Transverse colon (tissue), 4 donors: ENCODE measurements around the gene CDR2. TPM values are rescaled to one million over a fixed set of nuclear protein-coding genes. Genes with fewer than 3 reads are reported as not detected.
A peak's percentile ranks its signal among the peaks of the same experiment; 100 is the strongest.

ENCODE experiments used
- DNase-seq: peaks from one replicate; pipeline ENCODE4 v3.0.0-alpha.2; 2019
- H3K27ac ChIP-seq, 4 donors: fragments of 200-600 bp; sonication (generic); 2 replicates each; pipeline ENCODE4 v1.5.1; 2016 to 2018; ENCODE audit warnings: inconsistent platforms in 4 of 4
- H3K27me3 ChIP-seq: fragments of 200-600 bp; sonication (generic); 2 replicates; pipeline ENCODE4 v1.5.1; 2017; ENCODE audit warnings: inconsistent platforms
- H3K36me3 ChIP-seq, 4 donors: fragments of 200-600 bp; sonication (generic); 2 replicates each; pipeline ENCODE4 v1.5.1; 2017 to 2019; ENCODE audit warnings: inconsistent platforms in 4 of 4
- H3K4me1 ChIP-seq, 4 donors: fragments of 200-600 bp; sonication (generic); 2 replicates each; pipeline ENCODE4 v1.5.1; 2017 to 2020; ENCODE audit warnings: inconsistent platforms in 4 of 4
- H3K4me3 ChIP-seq, 4 donors: fragments of 200-600 bp; sonication (generic); 1 replicate in 1 of 4; 2 replicates in 3 of 4; pipeline versions ENCODE4 v1.5.1 to v1.6.1; 2017 to 2019; ENCODE audit warnings: inconsistent platforms in 4 of 4
- H3K9me3 ChIP-seq, 2 donors: fragments of 200-600 bp; sonication (generic); 2 replicates each; pipeline ENCODE4 v1.5.1; 2017 to 2019; ENCODE audit warnings: inconsistent platforms in 2 of 2
- EP300 ChIP-seq: sonication (generic); formaldehyde crosslinking; IDR thresholded peaks from one replicate; pipeline ENCODE4 v1.6.1; 2017; ENCODE audit warnings: antibody characterized with exemption, low read depth
- POLR2A ChIP-seq: fragments of 450-650 bp; IDR thresholded peaks from one replicate; pipeline ENCODE4 v1.6.1; 2016; ENCODE audit warnings: antibody characterized with exemption, mild to moderate bottlenecking, moderate library complexity
- POLR2AphosphoS5 ChIP-seq, 3 donors: sonication (generic); formaldehyde crosslinking; IDR thresholded peaks; one replicate each; pipeline ENCODE4 v1.6.1; 2016; ENCODE audit warnings: antibody characterized with exemption in 3 of 3
- WGBS, 2 donors: methylation state at CpG; one replicate each; pipeline ENCODE4 v1.1.5; 2018; ENCODE audit warnings: low coverage in 1 of 2; 5-methylcytosine and 5-hydroxymethylcytosine counted together
- in situ Hi-C, 4 donors: fragments of 200-750 bp; cut with MboI; loops; one replicate each; pipeline versions ENCODE4 v1.15.0 to v1.15.1; 2017; ENCODE audit warnings: low sequenced_read_pairs in 3 of 4, low pct_ligation_motif_present in 1 of 4, low pct_unique_long_range_greater_than_20kb in 1 of 4
- intact Hi-C: fragments of 100-400 bp; cut with DNase I; formaldehyde crosslinking; loops from one replicate; pipeline ENCODE4 v1.15.1; 2023; ENCODE audit warnings: low total_unique reads
- total RNA-seq, 4 donors: library from RNA; depleted of rRNA; stranded (reverse); fragments of >200 nt; gene quantifications; one replicate each; pipeline ENCODE4 v1.1.0, GENCODE V29; 2016
- TF ChIP-seq, protein P1 (sequence below), 5 experiments: fragments of 200-600 bp in 3 of 5; fragments of 450-650 bp in 2 of 5; sonication (generic) in 3 of 5; IDR thresholded peaks; 1 replicate in 2 of 5; 2 replicates in 3 of 5; pipeline ENCODE4 v1.5.1; 2016 to 2017; ENCODE audit warnings: antibody characterized with exemption in 5 of 5, inconsistent platforms in 3 of 5, mild to moderate bottlenecking in 2 of 5, moderate library complexity in 1 of 5

The CDR2 gene
- total RNA-seq, 4 donors from 2014 or later, result 21.7 to 317 (median 24.1) TPM

DNA sequence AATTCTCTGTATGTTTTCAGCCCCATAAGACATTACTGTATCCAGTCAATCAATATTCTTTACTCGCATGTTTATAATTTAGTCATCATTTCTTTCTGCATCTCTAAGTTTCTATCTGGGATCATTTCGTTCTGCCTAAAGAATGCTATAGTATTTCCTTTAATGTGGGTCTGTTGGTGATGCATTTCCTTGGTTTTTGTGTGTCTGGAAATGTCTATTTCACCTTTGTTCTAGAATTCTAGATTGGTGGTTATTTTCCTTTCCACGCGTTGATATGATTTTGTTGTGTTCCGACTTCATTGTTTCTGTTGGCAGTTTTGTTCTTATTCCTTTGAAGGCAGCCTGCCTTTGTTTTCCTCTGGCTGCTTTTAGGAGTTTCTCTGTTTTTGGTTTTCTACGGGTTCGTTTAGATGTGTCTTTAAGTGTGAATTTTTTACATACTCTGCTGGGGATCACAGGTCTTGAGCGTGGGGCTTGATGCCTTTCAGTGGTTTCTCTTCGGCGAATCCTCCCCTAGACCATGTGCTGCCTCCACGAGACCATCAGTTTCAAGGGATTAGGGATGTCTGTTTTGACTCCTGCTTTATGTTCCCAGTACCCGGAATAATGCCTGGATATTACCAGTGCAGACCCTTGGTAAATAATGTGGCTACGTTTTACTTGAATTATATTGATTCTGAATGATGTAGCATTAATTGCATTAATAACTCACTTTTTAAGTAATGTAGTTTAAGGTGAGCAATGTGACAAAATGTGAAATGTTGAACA, 53.7 kb downstream of the CDR2 start:
- Histone ChIP-seq H3K4me3 (no peak overlapping the region), H3K36me3 (peaks cover 0 to 37% (median 12%) of the 10 kb centered on the region in 4 donors), H3K27me3 (no peaks in the 10 kb centered on the region), H3K27ac (no peak overlapping the region), H3K9me3 (no peaks in the 10 kb centered on the region), H3K4me1 (peaks cover 0 to 3% (median 0%) of the 10 kb centered on the region in 4 donors)
- DNase-seq, result no peak
- TF ChIP-seq POLR2AphosphoS5 (IDR thresholded peaks at IDR 0.05), result no peak
- TF ChIP-seq EP300, result no peak
- TF ChIP-seq POLR2A, result no peak
- TF ChIP-seq, protein P1, sequence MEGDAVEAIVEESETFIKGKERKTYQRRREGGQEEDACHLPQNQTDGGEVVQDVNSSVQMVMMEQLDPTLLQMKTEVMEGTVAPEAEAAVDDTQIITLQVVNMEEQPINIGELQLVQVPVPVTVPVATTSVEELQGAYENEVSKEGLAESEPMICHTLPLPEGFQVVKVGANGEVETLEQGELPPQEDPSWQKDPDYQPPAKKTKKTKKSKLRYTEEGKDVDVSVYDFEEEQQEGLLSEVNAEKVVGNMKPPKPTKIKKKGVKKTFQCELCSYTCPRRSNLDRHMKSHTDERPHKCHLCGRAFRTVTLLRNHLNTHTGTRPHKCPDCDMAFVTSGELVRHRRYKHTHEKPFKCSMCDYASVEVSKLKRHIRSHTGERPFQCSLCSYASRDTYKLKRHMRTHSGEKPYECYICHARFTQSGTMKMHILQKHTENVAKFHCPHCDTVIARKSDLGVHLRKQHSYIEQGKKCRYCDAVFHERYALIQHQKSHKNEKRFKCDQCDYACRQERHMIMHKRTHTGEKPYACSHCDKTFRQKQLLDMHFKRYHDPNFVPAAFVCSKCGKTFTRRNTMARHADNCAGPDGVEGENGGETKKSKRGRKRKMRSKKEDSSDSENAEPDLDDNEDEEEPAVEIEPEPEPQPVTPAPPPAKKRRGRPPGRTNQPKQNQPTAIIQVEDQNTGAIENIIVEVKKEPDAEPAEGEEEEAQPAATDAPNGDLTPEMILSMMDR (IDR thresholded peaks at IDR 0.05), result no peak
- in situ Hi-C loops, result loop anchor here in 3 of 4 donors (10.0 to 25.0 kb wide), 3 partner anchors 92 to 1133 kb away; no protein-coding TSS in a partner anchor
- WGBS, 2 donors, result 82% methylated on average over 6 to 13 of the region's 13 CpGs
- intact Hi-C loops, result no loop called here

DNA sequence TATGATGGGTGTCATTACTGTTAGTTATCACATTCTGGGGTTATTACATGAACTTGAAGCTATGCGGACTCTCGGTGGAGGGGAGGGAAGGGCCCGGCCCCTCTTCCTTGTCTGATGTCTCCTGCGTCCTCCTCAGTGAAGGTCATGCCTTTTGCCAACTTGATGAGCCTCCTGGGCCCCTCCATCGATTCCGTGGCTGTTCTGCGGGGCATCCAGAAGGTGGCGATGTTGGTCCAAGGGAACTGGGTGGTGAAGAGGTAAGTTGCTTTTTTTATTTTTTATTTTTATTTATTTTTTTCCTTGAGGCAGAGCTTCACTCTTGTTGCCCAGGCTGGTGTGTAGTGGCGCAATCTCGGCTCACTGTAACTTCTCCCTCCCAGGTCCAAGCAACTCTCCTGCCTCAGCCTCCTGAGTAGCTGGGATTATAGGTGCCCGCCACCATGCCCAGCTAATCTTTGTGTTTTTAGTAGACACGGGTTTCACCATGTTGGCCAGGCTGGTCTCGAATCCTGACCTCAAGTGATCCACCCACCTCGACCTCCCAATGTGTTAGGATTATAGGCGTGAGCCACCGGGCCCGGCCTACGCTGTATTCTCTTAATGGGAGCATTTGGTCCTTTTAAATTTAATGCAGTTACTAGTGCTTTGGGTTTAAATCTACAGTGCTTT, 55.6 kb downstream of the CDR2 start:
- TF ChIP-seq, protein P1 (IDR thresholded peaks at IDR 0.05), result peak; percentile 54 to 64 (median 59)
- TF ChIP-seq POLR2A, result no peak
- DNase-seq, result peak; percentile 38
- intact Hi-C loops (no loop called here), in situ Hi-C loops (loop anchor here in 2 of 4 donors (25.0 kb wide), 2 partner anchors 93 to 1132 kb away; no protein-coding TSS in a partner anchor)
- H3K9me3 ChIP-seq, result no peaks in the 10 kb centered on the region
- 76 to 82% methylated on average over 12 to 18 of the region's 18 CpGs for WGBS, 2 donors
- no peak overlapping the region for H3K4me3 ChIP-seq
- peaks cover 0 to 3% (median 0%) of the 10 kb centered on the region in 4 donors for H3K4me1 ChIP-seq
- H3K36me3 ChIP-seq, result peaks cover 0 to 39% (median 12%) of the 10 kb centered on the region in 4 donors
- no peaks in the 10 kb centered on the region for H3K27me3 ChIP-seq
- H3K27ac ChIP-seq, result no peak overlapping the region

DNA sequence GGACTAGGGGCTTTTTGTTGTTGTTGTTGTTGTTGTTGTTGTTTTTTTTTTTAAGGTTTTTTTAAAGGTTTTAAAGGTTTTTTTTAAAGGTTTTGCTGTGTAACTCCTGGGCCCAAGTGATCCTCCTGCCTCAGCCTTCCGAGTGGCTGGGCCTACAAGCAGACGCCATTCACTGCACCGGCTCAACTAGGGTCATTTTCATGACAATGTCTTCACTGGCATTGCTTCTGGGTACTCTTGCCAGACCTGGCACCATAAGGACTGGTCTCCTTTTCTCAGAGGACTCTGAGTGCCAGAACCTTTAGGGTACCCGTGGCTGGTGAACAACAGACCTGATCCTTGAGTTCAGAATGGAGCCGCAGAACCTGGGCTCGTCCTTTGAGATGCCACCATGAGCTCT, 56.8 kb downstream of the CDR2 start:
- WGBS, 2 donors, result 88 to 100% methylated on average over 2 to 6 of the region's 6 CpGs
- DNase-seq, result no peak
- peaks cover 0 to 41% (median 12%) of the 10 kb centered on the region in 4 donors for H3K36me3 ChIP-seq
- in situ Hi-C loops, result loop anchor here in 2 of 4 donors (25.0 kb wide), 2 partner anchors 95 to 1130 kb away; no protein-coding TSS in a partner anchor
- intact Hi-C loops, result no loop called here
- H3K4me1 ChIP-seq, result peaks cover 0 to 3% (median 0%) of the 10 kb centered on the region in 4 donors
- no peak overlapping the region for H3K4me3 ChIP-seq
- no peaks in the 10 kb centered on the region for H3K9me3 ChIP-seq
- no peak overlapping the region for H3K27ac ChIP-seq
- TF ChIP-seq, protein P1 (IDR thresholded peaks at IDR 0.05), result no peak
- TF ChIP-seq POLR2AphosphoS5 (IDR thresholded peaks at IDR 0.05), result no peak
- no peak for TF ChIP-seq POLR2A
- TF ChIP-seq EP300, result no peak
- no peaks in the 10 kb centered on the region for H3K27me3 ChIP-seq

DNA sequence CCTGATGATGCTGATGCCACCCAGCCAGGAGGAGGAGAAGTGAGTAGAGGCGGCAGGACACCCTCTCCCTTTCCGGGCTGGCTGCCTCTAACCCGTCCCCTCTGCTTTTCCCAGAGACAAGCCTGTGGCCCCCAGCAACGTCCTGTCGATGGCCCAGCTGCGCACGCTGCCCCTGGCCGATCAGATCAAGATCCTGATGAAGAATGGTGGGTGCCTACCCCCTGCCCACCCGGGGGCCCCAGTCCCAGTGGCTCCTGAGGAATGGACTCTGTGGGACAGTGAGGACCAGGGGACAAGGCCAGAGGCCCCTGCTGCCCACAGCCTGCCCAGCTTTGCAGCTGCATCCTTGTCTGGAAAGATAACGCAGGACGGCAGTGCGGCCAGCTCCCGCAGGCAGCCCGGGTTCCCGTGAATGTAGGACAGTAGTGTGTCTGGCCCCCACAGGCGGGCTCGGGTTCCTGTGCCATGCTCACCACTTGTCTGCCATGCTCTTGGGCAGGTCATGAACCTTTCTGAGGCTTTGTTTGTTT, 57.4 kb downstream of the CDR2 start:
- Histone ChIP-seq H3K27ac (no peak overlapping the region), H3K27me3 (no peaks in the 10 kb centered on the region), H3K4me1 (peaks cover 0 to 3% (median 0%) of the 10 kb centered on the region in 4 donors), H3K36me3 (peaks cover 0 to 41% (median 12%) of the 10 kb centered on the region in 4 donors), H3K4me3 (no peak overlapping the region), H3K9me3 (no peaks in the 10 kb centered on the region)
- no peak for DNase-seq
- no peak for TF ChIP-seq POLR2AphosphoS5 (IDR thresholded peaks at IDR 0.05)
- TF ChIP-seq EP300, result no peak
- TF ChIP-seq POLR2A, result no peak
- TF ChIP-seq, protein P1 (IDR thresholded peaks at IDR 0.05), result no peak
- WGBS, 2 donors, result 90% methylated on average over 16 of the region's 17 CpGs; no CpG with 5 or more reads in 1 of the 2 donors
- intact Hi-C loops, result no loop called here
- in situ Hi-C loops, result loop anchor here in 2 of 4 donors (25.0 kb wide), 2 partner anchors 95 to 1130 kb away; no protein-coding TSS in a partner anchor
